B cell (primary cell): Measurements from ENCODE around the gene CADM1. TPM values are rescaled to one million over a fixed set of nuclear protein-coding genes. Genes with fewer than 3 reads are reported as not detected.

Experiments
- ATAC-seq: fragments of 200-7000 bp; cut with Tn5 transposase; one replicate; pipeline ENCODE4 v1.10.0; 2021; ENCODE audit warnings: low read depth, mild to moderate bottlenecking, moderate number of reproducible peaks, moderate library complexity
- CTCF ChIA-PET: fragments of 350-600 bp; sonication (Branson Sonifier 250); formaldehyde crosslinking; loops from one replicate; lab custom pipeline; 2021; ENCODE audit warnings: antibody characterized with exemption, inconsistent platforms; lab: Charles Lee
- POLR2A ChIA-PET: fragments of 350-600 bp; sonication (Branson Sonifier 250); formaldehyde crosslinking; loops from one replicate; lab custom pipeline; 2021; ENCODE audit warnings: antibody characterized with exemption; lab: Charles Lee
- DNase-seq: peaks from one replicate; pipeline ENCODE4 v3.0.0; 2013
- H2AFZ ChIP-seq: 2 replicates; pipeline ENCODE4 v1.6.1; 2012; ENCODE audit warnings: mild to moderate bottlenecking, low read depth, low read length; ENCODE audit not compliant: insufficient read depth, poor library complexity, severe bottlenecking
- H3K27ac ChIP-seq, 2 donors: 1 replicate in 1 of 2; 2 replicates in 1 of 2; pipeline ENCODE4 v1.5.1; 2012 to 2013; ENCODE audit warnings: low read length in 2 of 2, mild to moderate bottlenecking in 2 of 2, moderate library complexity in 1 of 2
- H3K27me3 ChIP-seq, 4 experiments: fragments of 200-600 bp in 1 of 4; sonication (generic) in 1 of 4; replicated peaks in 1 of 4; 1 replicate in 2 of 4; 2 replicates in 2 of 4; pipeline versions ENCODE4 v1.6.1 to v1.7.0; 2013 to 2016; ENCODE audit warnings: low read length in 3 of 4, mild to moderate bottlenecking in 2 of 4, mixed read lengths in 1 of 4, moderate library complexity in 1 of 4; ENCODE audit not compliant: insufficient read depth in 4 of 4, control insufficient read depth in 3 of 4; ENCODE audit errors: control extremely low read depth in 1 of 4
- H3K36me3 ChIP-seq, 2 experiments: replicated peaks in 1 of 2; 1 replicate in 1 of 2; 2 replicates in 1 of 2; pipeline versions ENCODE4 v1.6.1 to v1.7.1; 2013; ENCODE audit warnings: low read length in 1 of 2; ENCODE audit not compliant: insufficient read depth in 2 of 2, control insufficient read depth in 1 of 2; ENCODE audit errors: control extremely low read depth in 1 of 2, extremely low read depth in 1 of 2
- H3K4me1 ChIP-seq, 2 donors: fragments of 200-600 bp in 1 of 2; sonication (generic) in 1 of 2; 1 replicate in 1 of 2; 2 replicates in 1 of 2; pipeline versions ENCODE4 v1.5.1 to v1.6.1; 2013 to 2017; ENCODE audit warnings: low read length in 2 of 2; ENCODE audit not compliant: control insufficient read depth in 2 of 2, insufficient read depth in 2 of 2
- H3K4me2 ChIP-seq: replicated peaks from 2 replicates; pipeline ENCODE3; 2012; ENCODE audit warnings: mild to moderate bottlenecking, low read depth, low read length; ENCODE audit not compliant: poor library complexity, severe bottlenecking
- H3K4me3 ChIP-seq, 5 experiments: fragments of 200-600 bp in 1 of 5; sonication (generic) in 1 of 5; 1 replicate in 3 of 5; 2 replicates in 2 of 5; pipeline versions ENCODE4 v1.5.1 to v1.7.0; 2011 to 2016; ENCODE audit warnings: low read length in 4 of 5, mild to moderate bottlenecking in 4 of 5, low read depth in 2 of 5, control low read depth in 1 of 5, moderate library complexity in 1 of 5; ENCODE audit not compliant: insufficient read depth in 1 of 5; ENCODE audit errors: control extremely low read depth in 1 of 5, extremely low read depth in 1 of 5
- H3K79me2 ChIP-seq: fragments of 200-600 bp; sonication (generic); one replicate; pipeline ENCODE4 v1.6.0; 2016; ENCODE audit warnings: low read length; ENCODE audit not compliant: control insufficient read depth, insufficient read depth
- H3K9ac ChIP-seq: fragments of 200-600 bp; sonication (generic); 2 replicates; pipeline ENCODE4 v1.6.1; 2017; ENCODE audit warnings: mild to moderate bottlenecking, low read length, moderate library complexity
- H3K9me3 ChIP-seq, 3 donors: one replicate each; pipeline versions ENCODE4 v1.6.1 to v1.7.1; 2013; ENCODE audit warnings: low read length in 2 of 3; ENCODE audit not compliant: control insufficient read depth in 2 of 3, insufficient read depth in 1 of 3; ENCODE audit errors: control extremely low read depth in 1 of 3
- H4K20me1 ChIP-seq: 2 replicates; pipeline ENCODE4 v1.6.0; 2012; ENCODE audit warnings: mild to moderate bottlenecking, low read length; ENCODE audit not compliant: insufficient read depth, control insufficient read depth, poor library complexity, severe bottlenecking
- H3K27ac Mint-ChIP-seq: one replicate; pipeline ENCODE4 v1.8.0; 2021; ENCODE audit warnings: mixed read lengths
- H3K27me3 Mint-ChIP-seq: one replicate; pipeline ENCODE4 v1.8.0; 2021; ENCODE audit warnings: mixed read lengths
- H3K4me1 Mint-ChIP-seq: one replicate; pipeline ENCODE4 v1.8.0; 2021; ENCODE audit warnings: mixed read lengths
- H3K4me3 Mint-ChIP-seq: one replicate; pipeline ENCODE4 v1.8.0; 2021; ENCODE audit warnings: mixed read lengths
- H3K9me3 Mint-ChIP-seq: one replicate; pipeline ENCODE4 v1.8.0; 2022; ENCODE audit warnings: mixed read lengths; ENCODE audit not compliant: insufficient read depth
- CTCF ChIP-seq: fragments of 200-600 bp; IDR thresholded peaks from one replicate; pipeline ENCODE4 v1.8.0; 2022; ENCODE audit warnings: antibody characterized with exemption, mild to moderate bottlenecking
- EZH2 ChIP-seq: IDR thresholded peaks from 2 replicates; pipeline ENCODE4 v1.6.1; 2012; ENCODE audit warnings: borderline replicate concordance, low read depth, mild to moderate bottlenecking, moderate library complexity, low read length; ENCODE audit not compliant: insufficient read depth, poor library complexity, severe bottlenecking
- WGBS: methylation state at CpG from one replicate; pipeline ENCODE4 v1.1.5; 2013; ENCODE audit warnings: missing lambda C conversion rate; ENCODE audit not compliant: insufficient coverage; 5-methylcytosine and 5-hydroxymethylcytosine counted together
- intact Hi-C: fragments of 100-400 bp; cut with micrococcal nuclease; formaldehyde crosslinking; loops from one replicate; pipeline ENCODE4 v1.10.0; 2022
- polyA plus RNA-seq: library from polyadenylated mRNA; depleted of rRNA; stranded (reverse); fragments of >200 nt; gene quantifications from 2 replicates; pipeline ENCODE4 v1.2.3, GENCODE V29; 2012
- total RNA-seq, 2 donors: library from RNA; stranded (reverse); fragments of 120-200 nt in 1 of 2; gene quantifications; 1 replicate in 1 of 2; 2 replicates in 1 of 2; pipeline versions ENCODE4 v1.2.3 to v1.2.4, GENCODE V29; 2013 to 2022

Gene CADM1
- total and polyA plus RNA-seq, 2 donors (not counting 1 experiment from before 2014, with no cell fraction given): 0.43 to 0.49 TPM

GRCh38 chr11:115290479-115290878 lies 213.7 kb downstream of the CADM1 start:
- Histone ChIP-seq H3K36me3 (no peaks in the 10 kb centered on the region), H3K27me3 (no peaks in the 10 kb centered on the region), H3K4me1 (no peaks in the 10 kb centered on the region), H2AFZ (no peak overlapping the region), H3K9me3 (no peaks in the 10 kb centered on the region), H3K27ac (no peak overlapping the region), H3K79me2 (no peaks in the 10 kb centered on the region), H3K4me3 (no peak overlapping the region), H3K9ac (no peak overlapping the region), H3K4me2 (no peak overlapping the region), H4K20me1 (no peaks in the 10 kb centered on the region)
- H3K27me3 Mint-ChIP-seq: peaks cover 3% of the 10 kb centered on the region
- TF ChIP-seq EZH2 (no peak), CTCF (no peak)
- no peak overlapping the region for H3K4me3 Mint-ChIP-seq
- WGBS: no CpG with 5 or more reads among the region's 1 CpG
- no peak overlapping the region for H3K27ac Mint-ChIP-seq
- ChIA-PET POLR2A (no interaction called here), CTCF (interaction anchor here (1.5 kb wide), 1 partner anchor 9 kb away, joined by 5 read pairs; no protein-coding TSS in a partner anchor)
- DNase-seq: no peak
- H3K4me1 Mint-ChIP-seq: no peaks in the 10 kb centered on the region
- intact Hi-C loops: no loop called here
- no peaks in the 10 kb centered on the region for H3K9me3 Mint-ChIP-seq
- ATAC-seq: no peak

- Mint-ChIP-seq H3K4me3 (no peak overlapping the region), H3K4me1 (no peaks in the 10 kb centered on the region), H3K9me3 (no peaks in the 10 kb centered on the region), H3K27ac (no peak overlapping the region), H3K27me3 (no peaks in the 10 kb centered on the region)
- WGBS: 90% methylated on average over 5 of the region's 6 CpGs
- CTCF ChIA-PET: no interaction called here
- H3K27me3 ChIP-seq: no peaks in the 10 kb centered on the region
- no peaks in the 10 kb centered on the region for H4K20me1 ChIP-seq
- H3K4me2 ChIP-seq: no peak overlapping the region
- TF ChIP-seq EZH2: no peak
- TF ChIP-seq CTCF: no peak
- H3K27ac ChIP-seq: no peak overlapping the region
- no peaks in the 10 kb centered on the region for H3K79me2 ChIP-seq
- no peak overlapping the region for H2AFZ ChIP-seq
- no peaks in the 10 kb centered on the region for H3K4me1 ChIP-seq
- H3K36me3 ChIP-seq: no peaks in the 10 kb centered on the region
- DNase-seq (no peak), ATAC-seq (no peak)
- intact Hi-C loops: no loop called here
- H3K9me3 ChIP-seq: no peaks in the 10 kb centered on the region
- H3K4me3 ChIP-seq: no peak overlapping the region
- POLR2A ChIA-PET: no interaction called here
- H3K9ac ChIP-seq: no peak overlapping the region
Observed at GRCh38 chr11:115287266-115287665, 216.9 kb downstream of the CADM1 start.
